HG02798 (cell line): ENCODE results near the gene RNF186.
"Not testable (repeated sequence)": the region's sequence is repeated elsewhere in the genome, so short reads cannot be mapped to it uniquely, and the experiment has no call there.

Experiments
- ATAC-seq: cut with Tn5 transposase; IDR thresholded peaks from one replicate; pipeline ENCODE4 v1.9.1; 2021; ENCODE audit warnings: mild to moderate bottlenecking; ENCODE audit not compliant: unreplicated experiment, poor library complexity

The RNF186 gene

DNA sequence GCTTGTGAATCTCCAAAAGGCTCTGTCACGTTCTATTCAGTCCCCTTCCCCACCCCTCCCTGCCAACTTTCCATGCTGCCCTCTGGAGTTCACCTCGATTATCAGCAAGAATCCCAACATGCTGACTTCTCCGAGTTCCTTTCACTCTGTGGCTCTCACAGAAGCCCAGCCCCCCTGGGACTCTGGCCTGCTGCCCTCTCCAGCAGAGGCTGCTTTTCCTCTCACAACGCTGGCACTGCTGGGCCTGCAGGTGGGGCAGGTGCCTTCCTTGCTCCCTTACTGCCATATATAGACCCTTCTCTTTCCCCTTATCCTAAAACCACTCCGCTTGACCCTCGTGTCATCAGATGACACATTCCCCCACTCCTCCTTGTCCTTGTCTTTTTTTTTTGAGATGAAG is 10.2 kb upstream of the RNF186 start:
- no peak for ATAC-seq

DNA sequence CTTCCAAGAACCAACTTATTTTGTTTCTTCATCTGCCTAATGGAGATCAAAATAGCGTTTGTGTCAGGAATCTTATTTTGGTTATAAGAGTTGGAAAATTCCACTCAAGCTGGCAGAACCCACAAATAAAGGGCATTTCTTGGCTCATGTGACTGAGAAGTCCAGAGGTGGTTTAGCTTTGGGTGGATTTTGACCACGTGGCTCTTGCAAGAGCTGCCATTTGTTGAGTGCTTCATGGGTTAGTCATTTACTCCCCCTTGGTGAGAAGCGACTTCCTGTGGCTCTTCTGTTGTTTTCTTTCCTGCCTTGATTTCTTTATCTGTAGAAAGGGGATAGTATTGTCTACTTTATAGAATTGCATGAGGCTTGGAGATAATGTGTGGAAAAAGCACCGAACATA is 9.5 kb upstream of the RNF186 start:
- ATAC-seq, result no peak

DNA sequence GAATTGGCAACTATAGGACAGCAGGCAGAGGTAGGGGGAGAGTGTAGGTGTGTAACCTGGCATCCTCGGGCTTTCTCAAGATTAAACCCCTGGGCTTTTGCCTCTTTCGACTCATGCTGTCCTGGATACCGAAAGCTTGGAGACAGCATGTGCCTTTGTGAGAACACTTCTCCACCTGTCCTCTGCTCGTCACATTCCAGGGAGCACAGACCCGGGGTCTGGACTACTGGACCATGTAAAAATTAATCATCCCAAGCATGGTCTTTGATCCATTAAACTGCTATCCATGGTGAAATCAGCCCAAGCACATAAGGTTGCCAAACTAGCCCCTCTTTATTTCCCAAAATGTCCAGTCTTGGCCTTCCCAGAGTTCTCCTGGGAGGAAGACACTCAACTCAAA is 9.0 kb upstream of the RNF186 start:
- no peak for ATAC-seq

DNA sequence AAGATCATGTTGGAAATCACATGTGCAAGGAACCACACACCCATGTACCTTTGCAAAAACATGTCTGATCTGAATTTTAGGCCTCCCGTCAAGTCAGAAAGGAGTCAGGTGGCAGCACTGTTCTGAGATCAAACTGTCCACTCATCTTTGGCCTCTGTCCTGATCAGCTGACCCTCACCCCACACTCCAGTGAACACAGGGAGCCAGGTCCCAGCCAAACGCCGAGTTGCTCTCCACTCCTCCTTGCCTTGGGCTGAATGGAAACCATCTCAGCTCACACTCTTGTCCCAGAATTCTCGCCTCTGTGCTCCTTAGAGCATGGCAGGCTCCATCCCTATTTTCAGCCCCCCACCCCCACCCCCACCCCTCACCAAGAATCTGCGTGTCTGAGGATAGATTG is 4.6 kb upstream of the RNF186 start:
- ATAC-seq, result no peak

DNA sequence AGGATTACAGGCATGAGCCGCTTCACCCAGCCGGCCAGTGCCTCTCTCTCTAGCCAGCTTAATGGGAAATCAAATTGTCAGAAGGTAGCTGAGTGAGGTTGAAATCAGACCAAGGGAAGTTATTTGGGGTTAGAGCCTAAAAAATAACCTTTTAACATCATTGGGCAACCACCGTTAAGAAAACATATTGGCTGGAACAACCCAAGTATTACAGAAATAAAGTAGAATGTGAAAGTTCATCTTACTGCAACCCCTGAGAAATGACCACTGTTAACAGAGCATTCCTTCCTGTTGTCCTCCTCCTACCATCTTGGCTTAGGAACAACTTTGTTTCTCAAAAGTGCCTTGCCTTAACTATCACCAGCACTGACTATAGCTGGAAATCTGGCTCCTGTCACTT is 3.2 kb upstream of the RNF186 start:
- ATAC-seq, result no peak

DNA sequence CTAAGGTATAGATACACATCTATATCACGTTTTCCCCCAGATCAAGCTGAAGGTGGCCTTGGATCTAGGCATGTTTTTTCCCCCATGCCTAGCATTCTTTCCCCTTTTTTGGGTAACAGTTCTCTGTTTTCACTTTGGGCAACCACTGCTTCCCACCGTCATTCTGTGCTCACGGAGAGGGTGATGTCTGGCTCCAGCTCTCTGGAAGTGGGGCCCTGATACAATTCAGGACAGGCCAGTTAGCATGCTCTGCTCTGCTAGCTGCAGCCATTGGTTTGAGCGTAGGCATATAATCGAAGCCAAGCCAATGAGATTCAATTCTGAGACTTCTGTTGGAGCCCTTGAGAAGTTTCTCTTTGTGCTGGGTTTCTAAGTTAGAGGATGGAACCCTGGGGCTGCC is 2.1 kb upstream of the RNF186 start:
- no peak for ATAC-seq

DNA sequence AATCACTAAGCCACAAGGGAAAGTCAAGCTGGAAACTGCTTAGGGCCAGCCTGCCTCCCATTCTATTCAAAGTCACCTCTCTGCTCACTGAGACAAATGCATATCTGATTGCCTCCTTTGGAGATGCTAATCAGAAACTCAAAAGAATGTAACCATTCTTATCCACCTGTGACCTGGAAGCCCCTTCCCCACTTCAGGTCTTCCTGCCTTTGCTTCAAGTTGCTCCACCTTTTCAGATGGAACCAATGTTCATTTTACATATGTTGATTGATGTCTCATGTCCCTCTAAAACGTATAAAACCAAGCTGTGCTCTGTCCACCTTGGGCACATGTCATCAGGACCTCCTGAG is 1.6 kb upstream of the RNF186 start:
- ATAC-seq, result not testable (repeated sequence)

DNA sequence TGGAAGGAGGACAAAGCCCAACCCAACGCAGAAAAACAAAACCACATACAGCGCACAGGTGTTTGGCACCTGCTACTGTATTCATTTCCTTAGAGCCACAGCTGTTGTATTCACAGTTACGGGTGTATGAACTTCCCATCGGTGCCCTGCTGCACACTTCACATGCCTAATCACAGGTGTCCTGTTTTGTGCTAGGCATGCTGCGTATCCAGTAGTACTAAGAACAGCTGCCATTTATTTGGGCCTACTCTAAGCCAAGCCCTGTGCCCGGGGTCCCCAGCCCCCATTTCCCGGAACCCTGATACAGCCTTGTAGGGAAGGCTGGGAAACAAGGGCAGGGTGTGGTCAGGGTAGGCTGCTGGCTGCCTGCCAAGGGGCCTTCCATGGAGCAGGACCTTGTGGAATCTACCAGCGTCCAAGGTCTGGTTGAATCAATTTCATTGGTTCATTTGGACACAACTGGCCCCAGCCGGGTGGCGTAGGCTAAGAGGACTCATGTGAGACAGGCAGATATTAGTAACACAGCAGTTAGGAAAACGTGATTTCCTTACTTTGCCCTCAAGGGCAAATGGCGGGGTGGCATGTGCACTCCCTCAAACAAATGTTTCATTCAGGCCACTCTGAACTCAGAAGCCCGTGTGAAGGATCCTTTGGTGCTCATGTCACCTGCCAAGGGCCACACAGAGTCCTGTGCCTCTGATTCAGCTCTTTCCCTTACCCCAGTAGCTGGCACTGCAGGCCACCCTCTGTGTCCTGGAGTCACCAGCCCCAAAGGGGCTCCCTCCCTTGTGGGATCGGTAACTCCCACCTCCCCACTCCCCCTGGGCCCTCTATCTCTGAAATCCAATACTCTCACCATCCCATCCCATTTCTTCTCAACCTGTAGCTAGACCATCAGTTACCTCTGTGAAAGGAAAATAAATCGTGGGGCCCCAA is 986 bp upstream of the RNF186 start:
- ATAC-seq, result no peak

DNA sequence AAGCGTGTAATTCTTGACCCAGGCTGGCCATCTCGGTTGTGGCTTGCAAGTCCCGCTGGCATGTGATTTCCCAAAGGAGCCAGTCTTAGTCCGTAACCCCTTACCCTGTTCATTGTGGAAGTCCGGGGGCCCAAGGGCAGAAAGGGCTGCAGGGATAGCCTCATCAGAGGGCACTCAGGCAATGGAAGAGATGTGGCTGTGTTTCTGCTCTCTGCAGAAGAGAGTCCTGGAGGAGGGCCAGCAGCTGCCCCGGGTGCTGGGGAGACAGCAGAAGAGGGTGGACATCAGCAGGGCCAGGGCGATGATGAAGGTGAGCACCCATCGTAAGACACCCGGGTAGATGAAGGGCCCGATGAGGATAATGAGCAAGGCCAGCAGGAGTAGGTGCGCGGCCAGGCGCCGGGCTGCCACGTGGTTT is 830 bp downstream of the RNF186 start:
- ATAC-seq, result no peak

DNA sequence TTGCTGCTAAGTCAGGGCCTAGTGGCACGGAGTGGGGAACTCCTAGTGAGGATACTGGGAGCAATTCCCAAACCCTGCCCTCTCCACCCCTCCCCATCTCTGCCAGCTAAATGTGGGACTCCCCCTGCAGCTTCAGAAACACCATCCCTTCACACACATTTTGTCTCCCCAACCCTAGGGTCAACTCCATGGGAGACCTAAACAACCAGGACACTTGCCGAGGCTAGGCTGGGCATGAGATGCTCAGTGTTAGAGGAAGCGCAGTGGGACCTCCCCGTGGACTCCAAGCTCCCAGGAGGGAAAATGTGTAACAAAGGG is 1.5 kb downstream of the RNF186 start:
- ATAC-seq, result no peak

DNA sequence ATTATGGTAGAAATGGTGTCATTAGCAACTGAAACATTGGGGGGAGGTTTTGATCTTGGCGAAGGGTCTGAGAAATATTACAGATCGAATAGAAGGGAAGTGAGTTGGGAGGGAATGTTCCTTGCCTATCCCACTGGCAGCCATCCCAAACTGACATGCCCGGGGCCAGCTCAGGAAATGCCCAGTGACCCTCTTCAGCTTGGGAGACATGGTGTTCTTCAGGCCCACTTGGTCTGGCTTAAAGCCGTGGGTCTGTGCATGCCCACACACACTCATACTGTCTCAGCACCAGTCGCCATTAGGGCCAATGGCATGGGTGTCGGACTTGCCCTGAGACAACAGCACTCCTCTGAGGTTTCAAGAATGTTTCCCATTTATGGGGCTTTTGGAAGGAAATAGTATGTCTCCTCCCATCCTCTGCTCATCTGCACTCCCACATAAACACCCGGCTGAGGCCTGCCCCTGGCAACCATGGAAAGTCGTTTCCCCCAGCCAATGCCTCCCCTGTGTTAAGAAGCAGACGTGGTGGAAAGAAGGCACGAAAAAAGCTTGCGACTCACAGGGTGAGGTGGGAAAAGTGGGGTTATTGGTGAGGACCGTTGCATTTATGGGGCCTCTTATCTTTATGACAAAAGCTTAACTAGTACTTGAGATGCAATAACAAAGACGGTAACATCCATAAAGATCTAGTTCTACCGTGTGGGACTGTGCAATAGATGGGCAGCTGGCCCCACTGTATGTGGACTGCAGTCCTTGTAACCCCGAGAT is 2.0 kb downstream of the RNF186 start:
- ATAC-seq, result no peak

DNA sequence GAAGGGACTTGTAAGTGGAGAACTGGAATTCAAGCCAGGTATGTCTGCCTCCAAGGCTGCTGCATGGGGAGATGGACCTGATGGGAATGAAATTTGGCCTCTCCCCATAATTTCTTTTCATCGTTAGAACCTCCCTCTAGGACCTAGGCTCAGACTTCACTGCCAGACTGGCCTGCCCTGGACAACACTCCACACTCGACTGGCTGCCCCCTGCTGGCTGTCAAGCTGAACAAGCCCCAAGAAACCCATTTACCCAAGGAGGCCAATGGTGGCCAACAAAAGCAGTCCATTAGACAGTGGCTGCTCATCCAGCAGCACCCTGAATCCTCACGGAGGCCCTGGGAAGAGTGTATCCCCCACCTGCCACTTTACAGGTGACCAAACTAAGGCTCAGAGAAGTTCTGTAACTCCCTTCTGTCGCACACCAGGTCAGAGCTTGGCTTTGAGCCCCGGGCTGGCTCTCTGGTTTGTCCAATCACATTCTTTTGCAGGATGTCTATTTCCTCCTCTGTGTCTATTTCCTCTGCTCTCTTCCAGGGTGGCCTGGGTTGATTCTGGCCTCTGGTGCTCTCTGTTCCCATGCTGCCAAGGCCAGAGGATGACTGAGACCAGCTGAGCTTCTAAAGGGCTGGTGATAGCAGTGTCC is 3.8 kb downstream of the RNF186 start:
- ATAC-seq, result no peak

DNA sequence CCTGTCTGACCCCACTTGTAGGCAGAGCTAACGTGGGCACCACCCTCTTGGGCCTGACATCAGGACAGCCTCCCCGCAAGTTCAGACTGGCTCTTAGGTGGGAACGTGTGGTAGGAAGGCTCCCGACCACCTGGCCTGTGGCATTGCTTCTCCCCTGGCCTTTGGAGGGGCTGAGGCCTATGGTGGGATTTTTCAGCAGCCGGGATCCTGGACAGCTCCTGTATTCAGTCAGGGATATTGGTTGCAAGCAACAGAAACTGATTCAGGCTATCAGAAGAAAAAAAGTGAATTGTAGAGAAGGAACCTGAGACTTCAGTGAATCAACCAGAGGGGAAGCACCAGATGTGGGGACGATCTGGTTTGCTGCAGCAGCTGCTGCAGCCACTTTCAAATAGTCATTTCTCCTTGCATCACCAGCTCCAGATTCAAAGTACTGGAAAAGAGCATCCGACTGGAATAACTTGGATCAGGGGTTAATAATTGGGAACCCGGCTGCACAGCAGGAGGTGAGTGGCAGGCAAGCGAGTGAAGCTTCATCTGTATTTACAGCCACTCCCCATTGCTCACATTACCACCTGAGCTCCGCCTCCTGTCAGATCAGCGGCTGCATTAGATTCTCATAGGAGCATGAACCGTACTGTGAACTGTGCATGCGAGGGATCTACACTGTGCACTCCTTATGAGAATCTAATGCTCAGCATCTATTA is 5.9 kb downstream of the RNF186 start:
- ATAC-seq, result no peak

DNA sequence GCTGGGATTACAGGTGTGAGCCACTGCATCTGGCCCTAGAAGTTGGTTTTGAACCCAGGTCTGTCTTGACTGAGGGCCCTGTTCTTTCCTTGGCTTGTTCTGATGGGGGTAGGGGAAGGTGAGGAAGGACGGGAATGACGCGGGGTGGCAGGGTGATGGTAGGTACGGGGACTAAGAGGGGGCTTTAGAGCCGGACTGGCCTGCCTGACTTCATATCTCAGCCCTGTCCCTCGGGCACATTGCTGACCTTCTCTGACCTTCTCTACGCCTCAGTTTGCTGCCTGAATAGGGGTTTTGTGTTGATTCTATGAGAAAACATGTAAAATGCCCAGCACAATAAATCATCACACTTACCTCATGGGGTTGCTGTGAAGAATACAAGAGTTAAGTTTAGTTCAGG is 6.7 kb downstream of the RNF186 start:
- no peak for ATAC-seq

DNA sequence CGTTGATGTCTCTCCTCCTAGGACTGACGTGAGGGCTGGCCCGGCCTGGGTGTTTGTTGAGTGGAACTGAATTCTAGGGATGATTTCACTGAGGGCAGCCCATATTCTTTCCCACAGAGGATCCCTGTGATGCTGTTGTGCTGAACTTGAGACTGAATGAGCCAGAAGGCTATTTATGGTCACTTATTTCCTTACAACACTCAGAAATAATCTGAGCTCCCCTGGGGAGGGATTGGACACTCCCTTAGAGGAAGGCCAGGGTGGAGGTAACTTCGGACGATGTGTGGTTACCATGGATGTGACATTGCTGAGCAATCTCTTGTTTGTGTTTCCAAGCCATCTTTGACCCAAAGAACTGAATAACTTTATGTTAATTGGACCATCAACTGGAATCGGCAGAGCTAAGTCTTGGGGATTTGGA is 10.2 kb downstream of the RNF186 start:
- ATAC-seq, result no peak

DNA sequence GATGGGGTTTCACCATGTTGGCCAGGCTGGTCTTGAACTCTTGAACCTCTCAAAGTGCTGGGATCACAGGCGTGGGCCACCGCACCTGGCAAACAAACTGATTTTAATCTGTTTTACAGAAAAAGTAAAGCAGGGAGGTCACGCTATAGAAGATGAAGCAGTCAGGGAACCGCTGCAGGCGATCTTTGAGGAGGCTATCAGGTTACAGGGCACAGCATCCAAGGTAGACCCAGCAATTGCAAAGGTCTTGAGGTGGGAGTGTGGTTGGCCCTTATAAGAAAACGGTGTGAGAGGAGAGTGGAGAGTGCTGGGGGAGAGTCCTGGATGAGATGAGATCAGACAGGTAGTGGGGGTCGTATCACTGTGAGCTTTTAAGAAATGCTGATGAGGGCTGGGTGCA is 12.8 kb downstream of the RNF186 start:
- no peak for ATAC-seq

DNA sequence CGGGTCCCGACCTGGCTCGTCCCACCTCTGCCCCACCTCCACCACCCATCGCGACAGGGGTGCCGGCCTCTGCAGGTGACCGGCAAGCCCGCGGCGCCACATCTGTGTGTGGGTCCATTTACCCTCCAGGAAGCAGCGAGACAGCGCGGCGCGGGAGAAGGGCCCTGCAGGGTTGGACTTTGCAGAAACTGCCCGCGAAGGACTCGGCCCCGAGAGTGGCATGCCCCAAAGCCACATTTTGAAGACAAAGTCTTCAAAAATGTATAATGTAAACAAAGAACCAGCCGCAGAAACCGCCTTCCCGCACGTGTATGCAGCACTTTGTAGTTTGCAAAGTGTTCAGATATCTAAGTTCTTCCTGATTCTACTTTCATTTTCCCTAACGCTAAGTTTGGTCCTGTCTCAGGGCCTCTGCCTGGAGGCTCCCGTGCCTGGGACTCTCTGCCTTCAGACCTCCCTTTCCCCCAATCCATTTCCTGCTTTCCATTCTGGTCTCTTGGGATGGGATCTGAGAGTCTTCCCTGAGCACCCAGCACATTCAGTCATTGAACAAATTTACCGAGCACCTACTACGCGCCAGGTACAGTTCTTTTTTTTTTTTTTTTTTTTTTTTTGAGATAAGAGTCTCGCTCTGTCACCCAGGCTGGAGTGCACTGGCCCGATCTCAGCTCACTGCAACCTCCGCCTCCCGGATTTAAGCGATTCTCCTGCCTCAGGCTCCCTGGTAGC is 14.8 kb downstream of the RNF186 start:
- ATAC-seq, result peak; percentile 52

DNA sequence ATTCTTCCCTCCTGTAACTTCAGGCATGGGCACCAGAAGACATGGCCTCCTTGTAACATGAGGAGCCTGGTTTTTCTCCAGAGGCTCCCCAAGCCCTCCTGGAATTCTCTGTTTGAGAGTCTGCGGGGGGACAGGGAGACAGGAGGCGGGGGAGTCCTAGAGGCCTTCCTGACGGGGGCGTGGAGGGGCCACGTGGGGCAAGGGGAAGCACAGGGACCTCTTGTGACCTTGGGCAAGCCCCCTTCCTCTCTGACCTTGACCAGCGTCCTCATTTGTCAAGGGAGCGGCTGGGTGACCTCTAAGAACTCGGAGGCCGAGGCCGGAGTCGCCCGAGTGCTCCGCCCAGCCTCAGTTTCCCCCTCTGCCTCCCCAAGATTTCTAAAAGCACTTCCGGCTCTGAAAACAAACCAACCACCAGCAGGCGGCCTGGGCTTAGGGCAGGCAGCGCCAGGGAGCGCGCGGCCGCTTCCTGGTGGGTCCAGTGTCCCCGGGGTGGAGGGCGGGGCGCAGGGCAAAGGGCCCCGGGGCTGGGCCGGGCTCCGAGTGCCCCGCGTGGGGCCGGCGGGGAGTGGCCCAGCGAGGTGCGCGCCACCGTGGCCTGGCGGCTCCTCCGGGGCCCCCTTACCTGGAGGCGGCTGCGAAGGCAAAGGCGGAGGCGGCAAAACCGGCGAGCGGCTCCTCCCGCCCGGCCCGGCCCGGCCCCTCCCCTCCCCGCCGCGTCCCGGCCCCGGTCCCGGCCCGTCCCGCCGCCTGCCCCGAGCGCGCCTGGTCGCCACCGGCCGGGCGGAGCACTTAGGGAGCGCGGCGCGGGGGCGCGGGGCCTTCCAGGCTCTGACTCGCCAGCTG is 15.6 kb downstream of the RNF186 start, which contains the start of gene TMCO4:
TSS of gene TMCO4 (minus strand) at position 687 of the 846 bp plus-strand sequence. CDS start 19,158 bp downstream, outside the sequence.
- peak; percentile 71 for ATAC-seq
